GM23338 (cell line): ENCODE data around the gene CEP295NL. TPM values are rescaled to one million over a fixed set of nuclear protein-coding genes. Genes with fewer than 3 reads are reported as not detected.

ENCODE experiments used
- ATAC-seq: fragments of 200-7000 bp; cut with Tn5 transposase; 3 replicates; pipeline ENCODE4 v1.9.1; 2020
- DNase-seq: peaks from one replicate; pipeline ENCODE4 v3.0.0-alpha.2; 2015; ENCODE audit warnings: low spot score
- H2AFZ ChIP-seq: fragments of 200-600 bp; sonication (generic); 2 replicates; pipeline ENCODE4 v1.8.0; 2016; ENCODE audit warnings: antibody characterized with exemption, mild to moderate bottlenecking, moderate library complexity
- H3F3A ChIP-seq: fragments of 200-600 bp; sonication (generic); replicated peaks from 2 replicates; pipeline ENCODE4 v1.8.0; 2017; ENCODE audit warnings: antibody characterized with exemption, mixed run types, low read depth
- H3K27ac ChIP-seq: fragments of 200-600 bp; sonication (generic); 2 replicates; pipeline ENCODE4 v1.6.1; 2016; ENCODE audit warnings: low read depth
- H3K27me3 ChIP-seq: fragments of 200-600 bp; sonication (generic); 2 replicates; pipeline ENCODE4 v1.8.0; 2016; ENCODE audit warnings: mild to moderate bottlenecking, mixed run types, moderate library complexity; ENCODE audit not compliant: insufficient read depth
- H3K36me3 ChIP-seq: fragments of 200-600 bp; sonication (generic); 2 replicates; pipeline ENCODE4 v1.8.0; 2016; ENCODE audit warnings: mild to moderate bottlenecking; ENCODE audit not compliant: insufficient read depth
- H3K4me1 ChIP-seq: fragments of 200-600 bp; sonication (generic); 2 replicates; pipeline ENCODE4 v1.8.0; 2016; ENCODE audit warnings: mild to moderate bottlenecking, moderate library complexity; ENCODE audit not compliant: insufficient read depth
- H3K4me2 ChIP-seq: fragments of 200-600 bp; sonication (generic); 2 replicates; pipeline ENCODE4 v1.7.1; 2017; ENCODE audit warnings: mixed run types
- H3K4me3 ChIP-seq: fragments of 200-600 bp; sonication (generic); 2 replicates; pipeline ENCODE4 v1.6.1; 2016; ENCODE audit warnings: mixed run types
- H3K79me2 ChIP-seq: fragments of 200-600 bp; sonication (generic); replicated peaks from 2 replicates; pipeline ENCODE4 v1.8.0; 2017; ENCODE audit warnings: mild to moderate bottlenecking; ENCODE audit not compliant: insufficient read depth
- H3K9me2 ChIP-seq: fragments of 200-600 bp; sonication (generic); 2 replicates; pipeline ENCODE4 v1.8.0; 2017; ENCODE audit not compliant: insufficient read depth
- H4K20me1 ChIP-seq: fragments of 200-600 bp; sonication (generic); replicated peaks from 2 replicates; pipeline ENCODE4 v1.8.0; 2017; ENCODE audit warnings: mild to moderate bottlenecking; ENCODE audit not compliant: insufficient read depth
- H3K27ac Mint-ChIP-seq: 2 replicates; pipeline ENCODE4 v1.8.0; 2020; ENCODE audit warnings: inconsistent platforms, mild to moderate bottlenecking, moderate library complexity, mixed read lengths
- H3K27me3 Mint-ChIP-seq: 3 replicates; pipeline ENCODE4 v1.8.0; 2022; ENCODE audit warnings: low read depth, mild to moderate bottlenecking, moderate library complexity, mixed read lengths, inconsistent platforms; ENCODE audit not compliant: insufficient read depth, poor library complexity
- H3K36me3 Mint-ChIP-seq: 3 replicates; pipeline ENCODE4 v1.8.0; 2021; ENCODE audit warnings: low read depth, mild to moderate bottlenecking, inconsistent platforms, moderate library complexity, mixed read lengths
- H3K4me1 Mint-ChIP-seq: 3 replicates; pipeline ENCODE4 v1.8.0; 2020; ENCODE audit warnings: mild to moderate bottlenecking, inconsistent platforms, mixed read lengths
- H3K4me3 Mint-ChIP-seq: 3 replicates; pipeline ENCODE4 v1.8.0; 2021; ENCODE audit warnings: moderate library complexity, mild to moderate bottlenecking, inconsistent platforms, mixed read lengths
- H3K9me3 Mint-ChIP-seq: 3 replicates; pipeline ENCODE4 v1.8.0; 2020; ENCODE audit warnings: moderate library complexity, mild to moderate bottlenecking, inconsistent platforms, mixed read lengths
- CREB1 ChIP-seq: fragments of 250-450 bp; sonication (Bioruptor Pico); IDR thresholded peaks from 2 replicates; pipeline ENCODE4 v1.5.0; 2020; ENCODE audit warnings: low read depth, mild to moderate bottlenecking, moderate library complexity
- CTCF ChIP-seq, 2 experiments: fragments of 200-600 bp in 1 of 2; sonication (generic) in 1 of 2; conservative IDR thresholded peaks; 2 replicates each; pipeline versions ENCODE4 v1.5.1 to v1.6.1; 2016 to 2017; ENCODE audit warnings: antibody characterized with exemption in 2 of 2, low read depth in 2 of 2, mild to moderate bottlenecking in 2 of 2, moderate library complexity in 1 of 2
- ETS1 ChIP-seq: IDR thresholded peaks from 2 replicates; pipeline ENCODE4 v1.6.1; 2016; ENCODE audit warnings: antibody characterized with exemption
- EZH2 ChIP-seq: fragments of 200-600 bp; sonication (generic); IDR thresholded peaks from one replicate; pipeline ENCODE4 v1.8.0; 2017; ENCODE audit warnings: antibody characterized with exemption, mild to moderate bottlenecking, low read depth; ENCODE audit not compliant: unreplicated experiment
- EZH2phosphoT487 ChIP-seq: fragments of 200-600 bp; sonication (generic); IDR thresholded peaks from one replicate; pipeline ENCODE4 v1.8.1; 2018; ENCODE audit warnings: antibody characterized with exemption; ENCODE audit not compliant: unreplicated experiment
- JUNB ChIP-seq: IDR thresholded peaks from one replicate; pipeline ENCODE4 v1.6.1; 2016; ENCODE audit warnings: antibody characterized with exemption; ENCODE audit not compliant: unreplicated experiment
- NANOG ChIP-seq: IDR thresholded peaks from 2 replicates; pipeline ENCODE4 v1.6.1; 2016; ENCODE audit warnings: antibody characterized with exemption, borderline replicate concordance
- POLR2AphosphoS5 ChIP-seq: IDR thresholded peaks from 2 replicates; pipeline ENCODE4 v1.6.1; 2016; ENCODE audit warnings: antibody characterized with exemption, low read depth
- STAT1 ChIP-seq: IDR thresholded peaks from one replicate; pipeline ENCODE4 v1.6.1; 2016; ENCODE audit warnings: antibody characterized with exemption; ENCODE audit not compliant: unreplicated experiment
- ZNF114 ChIP-seq: fragments of 250-450 bp; sonication (Bioruptor Pico); IDR thresholded peaks from 2 replicates; pipeline ENCODE4 v1.5.0; 2020; ENCODE audit warnings: mild to moderate bottlenecking, moderate library complexity
- ZNF331 ChIP-seq: fragments of 250-450 bp; sonication (Bioruptor Pico); IDR thresholded peaks from 2 replicates; pipeline ENCODE4 v1.5.0; 2020; ENCODE audit warnings: low read depth, mild to moderate bottlenecking, moderate library complexity
- ZNF462 ChIP-seq: fragments of 250-450 bp; sonication (Bioruptor Pico); IDR thresholded peaks from 2 replicates; pipeline ENCODE4 v1.5.0; 2020; ENCODE audit warnings: mild to moderate bottlenecking, moderate library complexity
- polyA plus RNA-seq: library from polyadenylated mRNA; unstranded; fragments of >200 nt; fragmentation: Nextera tagmentation; extraction: Ambion mirVana; gene quantifications from 2 replicates; pipeline ENCODE4 v1.2.1, GENCODE V29; 2016
- total RNA-seq: library from RNA; depleted of rRNA; stranded (reverse); fragments of >200 nt; shearing (Covaris generic); gene quantifications from 2 replicates; pipeline ENCODE4 v1.2.3, GENCODE V29; 2014
- TF ChIP-seq, protein P1 (sequence below): IDR thresholded peaks from one replicate; pipeline ENCODE4 v1.6.1; 2018; ENCODE audit warnings: antibody characterized with exemption; ENCODE audit not compliant: unreplicated experiment

The CEP295NL gene
- total and polyA plus RNA-seq, 2 experiments from 2014 or later: 0.69 TPM; not detected in 1

GRCh38 chr17:78896091-78896833, 6.7 kb downstream of the CEP295NL start:
- peaks cover 26% of the 10 kb centered on the region for H3K79me2 ChIP-seq
- TF ChIP-seq ZNF114 (CRISPR knock-in tag) (no peak), POLR2AphosphoS5 (no peak), ETS1 (no peak), EZH2 (no peak), JUNB (no peak), STAT1 (no peak), NANOG (no peak), ZNF331 (no peak), CTCF (conservative IDR thresholded peaks at IDR 0.05; ENCODE audit: low read depth in 2 of 2) (no peak), ZNF462 (CRISPR knock-in tag) (no peak), CREB1 (CRISPR knock-in tag) (no peak), EZH2phosphoT487 (no peak)
- TF ChIP-seq, protein P1, sequence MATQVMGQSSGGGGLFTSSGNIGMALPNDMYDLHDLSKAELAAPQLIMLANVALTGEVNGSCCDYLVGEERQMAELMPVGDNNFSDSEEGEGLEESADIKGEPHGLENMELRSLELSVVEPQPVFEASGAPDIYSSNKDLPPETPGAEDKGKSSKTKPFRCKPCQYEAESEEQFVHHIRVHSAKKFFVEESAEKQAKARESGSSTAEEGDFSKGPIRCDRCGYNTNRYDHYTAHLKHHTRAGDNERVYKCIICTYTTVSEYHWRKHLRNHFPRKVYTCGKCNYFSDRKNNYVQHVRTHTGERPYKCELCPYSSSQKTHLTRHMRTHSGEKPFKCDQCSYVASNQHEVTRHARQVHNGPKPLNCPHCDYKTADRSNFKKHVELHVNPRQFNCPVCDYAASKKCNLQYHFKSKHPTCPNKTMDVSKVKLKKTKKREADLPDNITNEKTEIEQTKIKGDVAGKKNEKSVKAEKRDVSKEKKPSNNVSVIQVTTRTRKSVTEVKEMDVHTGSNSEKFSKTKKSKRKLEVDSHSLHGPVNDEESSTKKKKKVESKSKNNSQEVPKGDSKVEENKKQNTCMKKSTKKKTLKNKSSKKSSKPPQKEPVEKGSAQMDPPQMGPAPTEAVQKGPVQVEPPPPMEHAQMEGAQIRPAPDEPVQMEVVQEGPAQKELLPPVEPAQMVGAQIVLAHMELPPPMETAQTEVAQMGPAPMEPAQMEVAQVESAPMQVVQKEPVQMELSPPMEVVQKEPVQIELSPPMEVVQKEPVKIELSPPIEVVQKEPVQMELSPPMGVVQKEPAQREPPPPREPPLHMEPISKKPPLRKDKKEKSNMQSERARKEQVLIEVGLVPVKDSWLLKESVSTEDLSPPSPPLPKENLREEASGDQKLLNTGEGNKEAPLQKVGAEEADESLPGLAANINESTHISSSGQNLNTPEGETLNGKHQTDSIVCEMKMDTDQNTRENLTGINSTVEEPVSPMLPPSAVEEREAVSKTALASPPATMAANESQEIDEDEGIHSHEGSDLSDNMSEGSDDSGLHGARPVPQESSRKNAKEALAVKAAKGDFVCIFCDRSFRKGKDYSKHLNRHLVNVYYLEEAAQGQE: no peak
- peaks cover 18% of the 10 kb centered on the region for H4K20me1 ChIP-seq
- no peak overlapping the region for H2AFZ ChIP-seq
- Mint-ChIP-seq H3K4me3 (no peak overlapping the region), H3K27me3 (peaks cover 14% of the 10 kb centered on the region), H3K27ac (no peak overlapping the region), H3K4me1 (peaks cover 37% of the 10 kb centered on the region), H3K9me3 (no peaks in the 10 kb centered on the region), H3K36me3 (no peaks in the 10 kb centered on the region; the same call in 2 of the 3 replicates)
- DNase-seq (no peak), ATAC-seq (no peak)
- H3K27ac ChIP-seq: no peak overlapping the region
- H3K4me3 ChIP-seq: no peak overlapping the region
- H3K4me1 ChIP-seq: peaks cover 20% of the 10 kb centered on the region
- no peaks in the 10 kb centered on the region for H3K9me2 ChIP-seq
- no peaks in the 10 kb centered on the region for H3K27me3 ChIP-seq
- H3F3A ChIP-seq: 0 out of 2 replicates have a peak, but pooled peaks cover 3% of the 10 kb centered on the region
- no peaks in the 10 kb centered on the region for H3K36me3 ChIP-seq
- no peak overlapping the region for H3K4me2 ChIP-seq
